HTR-8/SVneo (cell line): Measurements from ENCODE around the gene FCHSD1.
"Not testable (repeated sequence)": the region's sequence is repeated elsewhere in the genome, so short reads cannot be mapped to it uniquely, and the experiment has no call there.

Experiments used
- DNase-seq: peaks from one replicate; pipeline ENCODE4 v3.0.0; 2011; ENCODE audit warnings: low spot score, mixed read lengths; ENCODE audit not compliant: insufficient read length
- FAIRE-seq: peaks from 2 replicates; lab custom pipeline; 2011; peaks lifted over from hg19 to GRCh38; lab: Jason Lieb, UNC

FCHSD1 gene

DNA sequence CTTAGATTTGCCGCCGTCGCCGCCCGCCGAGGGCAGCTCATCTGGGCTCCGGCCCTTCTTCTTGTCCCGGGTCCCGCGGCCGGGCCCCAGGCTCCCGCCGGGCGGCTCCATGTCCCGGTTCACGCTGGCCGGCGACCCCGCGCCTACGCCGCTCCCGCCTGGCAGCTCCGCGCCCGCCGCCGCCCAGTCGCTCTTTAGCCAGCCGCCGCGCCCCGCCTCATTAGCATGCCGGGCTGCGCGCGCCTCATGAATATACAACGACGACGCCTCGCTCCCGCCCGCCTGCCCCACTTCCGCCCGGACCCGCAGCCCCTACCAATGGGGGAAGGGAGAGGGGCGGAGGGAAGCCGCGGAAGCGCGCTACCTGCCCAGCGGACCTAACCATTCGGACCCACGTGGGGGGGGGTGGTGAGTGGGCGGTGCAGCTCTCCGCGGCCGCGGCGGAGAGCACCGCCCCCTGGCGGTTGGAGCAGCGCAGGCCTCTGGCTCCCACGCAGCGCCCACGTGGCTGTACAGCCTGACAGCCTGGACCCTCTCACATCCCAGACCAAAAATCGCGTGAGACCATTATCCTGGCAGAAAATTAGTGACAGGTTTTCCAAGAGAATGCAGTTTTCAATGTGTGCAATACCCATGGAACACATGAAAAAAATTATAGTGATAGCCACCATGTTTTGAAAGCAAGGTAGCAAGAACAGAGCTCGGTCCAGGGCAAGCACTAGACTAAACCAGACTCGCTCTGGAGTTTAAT lies 32.2 kb downstream of the FCHSD1 start, which contains the start of gene DIAPH1:
TSS of gene DIAPH1 (minus strand) at position 197 of the 751 bp plus-strand sequence. CDS start at position 111, 86 bp downstream.
- DNase-seq (peak; percentile 92), FAIRE-seq (peak; percentile 94)

DNA sequence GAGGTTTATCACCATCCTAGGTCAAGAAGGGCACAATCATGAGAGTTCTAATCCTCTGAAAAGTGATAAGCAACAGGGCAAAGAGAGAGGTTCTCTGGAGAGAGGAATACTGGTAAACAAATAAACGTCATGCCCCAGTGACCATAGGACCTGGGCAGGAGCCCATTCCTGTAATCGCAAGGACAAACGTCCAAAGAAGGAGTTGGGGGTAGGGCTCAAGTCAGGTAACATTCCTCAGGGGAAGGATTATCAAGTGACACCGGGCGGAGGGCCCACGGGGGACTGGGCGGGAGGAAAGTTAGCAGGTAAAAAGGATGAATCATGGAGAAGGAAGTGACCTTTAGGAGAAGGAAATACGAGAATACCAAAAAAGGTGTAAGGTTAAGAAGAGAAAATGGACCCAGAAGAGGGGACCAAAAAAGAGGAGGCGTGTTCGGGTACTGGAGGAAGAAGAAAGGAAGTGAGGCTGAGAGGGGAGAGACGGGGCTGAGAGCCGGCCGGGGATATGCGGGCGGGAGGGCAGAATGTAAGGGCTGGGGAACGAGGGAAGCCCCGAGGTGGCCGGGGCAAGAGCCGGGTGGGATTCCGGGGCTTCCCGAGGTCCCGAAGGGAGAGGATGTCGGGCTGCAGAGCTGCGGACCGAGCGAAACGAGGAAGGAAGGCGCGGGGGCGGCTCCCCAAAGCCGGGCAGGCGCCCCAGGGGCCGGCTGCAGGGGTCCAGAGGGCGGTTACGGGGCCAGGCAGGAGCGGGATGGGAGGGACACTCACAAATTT lies 33.0 kb downstream of the FCHSD1 start:
- DNase-seq (peak; percentile 41), FAIRE-seq (no peak)

DNA sequence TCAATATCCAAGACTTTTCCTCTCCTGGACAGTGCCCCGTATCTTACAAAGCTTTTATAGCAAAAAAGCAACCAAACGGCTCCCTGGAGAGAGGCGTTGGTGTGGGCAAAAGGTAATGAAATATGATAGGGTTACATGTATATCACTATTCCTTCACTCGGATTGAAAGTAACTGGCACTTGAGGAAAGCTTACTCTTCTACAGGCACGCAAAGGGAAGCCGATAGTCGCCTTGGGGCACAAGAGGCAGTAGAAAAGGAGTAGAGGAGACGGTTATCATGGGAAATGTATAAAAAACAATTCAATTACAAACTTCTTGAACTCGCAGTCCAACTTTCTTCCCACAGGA lies 33.6 kb downstream of the FCHSD1 start:
- DNase-seq (no peak), FAIRE-seq (no peak)

DNA sequence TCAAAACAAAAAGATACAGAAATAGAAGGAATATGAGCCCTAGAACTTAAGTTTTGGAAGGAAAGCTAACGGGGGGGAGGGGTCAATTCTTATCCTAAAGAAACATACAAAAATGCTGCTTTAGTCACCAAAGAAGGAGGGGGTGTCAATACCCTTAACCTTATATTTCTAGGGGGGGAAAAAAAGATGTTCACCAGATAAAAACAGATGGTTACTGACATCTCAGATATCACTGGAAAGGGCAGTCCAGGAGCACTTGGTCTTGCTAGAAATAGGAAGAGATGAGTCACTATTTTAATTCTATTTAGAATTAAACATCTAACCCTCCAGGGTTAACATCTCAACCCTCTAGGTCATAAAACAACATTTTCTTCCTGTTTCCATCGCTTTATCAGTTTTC lies 34.1 kb downstream of the FCHSD1 start:
- no peak for FAIRE-seq
- no peak for DNase-seq

DNA sequence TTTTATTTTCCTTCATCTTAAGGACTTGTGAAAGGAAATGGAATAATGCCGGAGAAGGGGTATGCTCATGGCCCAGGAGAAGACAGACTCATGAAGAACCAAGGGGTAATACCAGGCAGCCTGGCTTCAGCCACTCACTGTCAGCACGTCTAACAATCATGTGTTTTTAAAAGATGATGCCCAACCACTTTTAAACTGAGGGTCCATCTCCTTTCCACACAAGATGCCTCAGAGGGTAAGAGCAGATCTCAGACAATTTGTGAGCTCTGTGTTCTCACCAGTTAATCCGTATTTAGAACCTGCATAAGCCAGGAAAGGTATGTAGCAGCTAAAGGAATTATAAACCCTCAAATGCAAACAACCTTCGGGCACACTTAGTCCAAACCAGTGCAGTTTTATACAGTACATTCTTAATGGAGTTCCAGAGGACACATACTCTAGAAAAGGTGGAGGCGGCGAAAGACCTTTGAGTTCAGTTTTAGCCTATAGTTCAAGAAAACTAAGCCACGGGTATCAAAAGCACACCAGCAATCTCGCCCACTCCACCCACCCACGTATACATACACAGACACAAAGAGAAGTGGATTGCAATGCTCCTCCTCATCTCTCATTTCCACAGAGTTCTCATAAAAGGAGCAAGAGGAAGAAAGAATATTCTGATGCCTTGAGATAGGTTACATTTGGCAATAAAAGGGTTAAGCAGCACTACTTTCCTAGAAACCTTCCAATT lies 35.1 kb downstream of the FCHSD1 start:
- DNase-seq (no peak), FAIRE-seq (no peak)

DNA sequence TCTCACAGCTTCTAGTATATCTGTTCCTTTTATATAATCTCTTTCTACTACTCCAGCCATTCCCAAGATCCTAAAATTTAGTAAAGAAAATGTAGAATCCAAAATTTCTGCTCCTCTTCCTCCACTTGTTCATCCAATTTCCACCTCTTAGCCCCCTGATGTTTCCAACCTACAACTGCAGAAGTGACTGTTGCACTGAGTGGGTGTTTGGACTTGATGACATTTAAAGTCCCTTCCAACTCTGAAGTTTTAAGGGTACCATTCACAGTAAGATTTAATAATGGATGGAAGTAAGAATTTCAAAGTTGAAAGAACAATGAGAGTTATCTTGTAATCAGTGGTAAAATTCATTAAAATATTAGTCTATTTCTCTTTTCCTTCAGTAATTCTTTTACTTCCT lies 37.9 kb downstream of the FCHSD1 start:
- no peak for DNase-seq
- FAIRE-seq, result no peak

DNA sequence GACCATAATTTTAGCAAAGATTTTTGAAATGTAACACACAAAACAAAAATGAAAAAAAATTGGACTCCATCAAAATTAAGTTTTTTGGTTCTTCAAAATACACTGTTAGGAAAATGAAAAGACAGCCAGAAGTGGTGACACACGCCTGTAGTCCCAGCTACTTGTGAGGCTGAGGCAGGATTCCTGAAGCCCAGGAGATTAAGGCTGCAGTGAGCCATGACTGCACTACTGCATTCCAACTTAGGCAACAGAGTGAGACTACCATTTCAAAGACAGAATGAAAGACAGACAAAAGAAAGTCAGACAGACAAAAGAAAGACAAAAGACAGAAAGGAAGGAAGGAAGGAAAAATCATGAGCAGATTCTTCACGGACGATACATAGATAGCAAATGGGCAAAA lies 39.9 kb downstream of the FCHSD1 start:
- FAIRE-seq, result no peak
- no peak for DNase-seq

DNA sequence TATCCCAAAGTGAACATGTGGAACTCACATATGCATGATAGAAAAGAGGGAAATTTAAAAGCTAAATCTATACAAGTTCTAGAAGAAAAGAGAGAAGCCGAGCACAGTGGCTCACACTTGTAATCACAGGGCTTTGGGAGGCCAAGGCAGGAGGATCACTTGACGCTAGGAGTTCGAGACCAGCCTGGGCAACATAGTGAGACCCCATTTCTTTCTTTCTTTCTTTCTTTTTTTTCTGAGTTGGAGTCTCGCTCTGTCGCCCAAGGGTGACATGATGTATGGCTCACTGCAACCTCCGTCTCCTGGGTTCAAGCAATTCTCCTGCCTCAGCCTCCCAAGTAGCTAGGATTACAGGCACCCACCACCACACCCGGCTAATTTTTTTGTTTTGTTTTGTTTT lies 41.3 kb downstream of the FCHSD1 start:
- DNase-seq, FAIRE-seq: not testable (repeated sequence)

DNA sequence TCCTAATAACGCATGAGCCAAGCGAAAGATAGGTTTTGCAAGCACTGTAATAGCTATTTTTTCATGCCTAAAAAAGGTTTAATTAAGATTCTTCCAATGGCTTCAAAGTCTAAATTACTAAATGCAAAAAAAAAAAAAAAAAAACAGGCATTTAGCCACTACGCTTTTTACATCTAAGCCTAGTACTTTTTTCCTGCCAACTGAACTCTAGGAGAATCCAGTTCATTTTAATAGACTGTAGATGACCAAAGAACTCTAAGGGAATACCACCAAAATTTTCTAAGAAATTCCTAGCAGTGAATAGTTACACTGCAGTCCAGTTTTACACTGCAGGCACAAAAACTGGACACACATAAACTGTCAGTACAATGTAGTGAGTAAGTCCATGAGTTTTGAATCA lies 42.2 kb downstream of the FCHSD1 start:
- DNase-seq (no peak), FAIRE-seq (no peak)

DNA sequence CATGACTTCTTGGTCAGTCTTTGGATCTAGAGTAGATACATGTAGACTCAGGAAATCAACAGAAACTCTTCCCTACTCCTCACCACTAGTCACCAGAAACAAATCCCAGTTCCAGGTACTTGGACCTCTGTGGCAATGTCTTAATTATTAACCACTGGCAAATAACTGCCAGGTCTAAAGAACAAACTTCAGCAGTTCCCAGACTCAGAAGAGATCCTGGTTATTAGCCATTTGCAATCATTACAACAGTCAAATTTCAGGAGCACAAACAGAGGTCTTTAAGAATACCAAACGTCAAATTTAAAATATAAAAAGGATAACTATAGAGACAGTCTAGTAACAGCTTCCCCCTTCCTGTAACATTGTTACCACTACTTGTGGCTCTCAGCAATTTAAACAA lies 42.7 kb downstream of the FCHSD1 start:
- no peak for FAIRE-seq
- DNase-seq, result no peak

DNA sequence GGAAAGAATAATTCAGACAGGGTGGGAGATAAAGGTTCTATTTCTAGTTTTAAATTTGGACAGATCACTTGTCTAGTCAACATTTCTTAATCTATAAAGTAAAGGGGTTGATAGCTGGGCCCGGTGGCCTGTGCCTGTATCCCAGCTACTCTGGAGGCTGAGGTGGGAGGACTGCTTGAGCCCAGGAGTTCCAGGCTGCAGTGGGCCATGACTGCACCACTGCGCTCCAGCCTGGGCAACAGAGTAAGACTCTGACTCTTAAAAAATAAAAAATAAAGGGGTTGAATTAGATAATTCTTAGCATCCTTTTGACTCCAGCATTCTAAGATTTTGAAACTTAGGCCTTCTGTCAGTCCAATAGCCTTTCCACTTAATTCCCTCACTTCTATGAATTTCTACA lies 43.2 kb downstream of the FCHSD1 start:
- no peak for DNase-seq
- FAIRE-seq, result no peak

DNA sequence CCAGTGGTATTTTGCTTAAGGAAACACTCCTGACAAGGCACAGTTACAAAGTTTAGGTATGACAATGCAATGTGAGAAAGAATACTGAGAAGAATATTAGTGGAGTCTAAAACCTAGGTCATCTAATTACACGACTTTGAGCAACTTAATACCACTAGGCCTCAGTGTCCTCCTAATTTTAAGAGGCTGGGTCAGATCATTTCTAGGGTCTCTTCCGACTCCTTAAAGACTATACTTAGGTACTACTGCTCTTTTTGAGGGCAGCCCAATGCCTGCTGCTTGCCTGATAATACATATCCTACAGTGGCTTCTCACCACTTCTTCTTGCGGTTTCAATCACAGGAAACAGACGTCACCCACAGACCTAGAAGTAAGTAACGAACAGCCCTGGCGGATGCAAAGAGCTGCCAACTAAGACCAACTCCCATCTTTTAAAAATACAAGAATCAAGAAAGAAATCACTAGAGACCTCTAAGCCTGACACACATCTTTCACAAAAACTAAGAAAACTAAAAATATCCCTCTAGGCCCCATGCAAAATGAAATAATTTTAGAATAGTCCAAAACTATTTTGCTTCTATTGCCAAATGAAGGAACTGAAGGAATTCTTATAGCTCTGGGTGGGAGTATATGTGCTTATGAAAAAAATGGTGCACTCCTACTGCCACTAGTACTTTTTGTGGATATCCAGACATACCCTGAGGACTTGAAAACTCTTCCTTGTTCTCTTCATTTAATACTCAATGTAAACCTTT lies 45.5 kb downstream of the FCHSD1 start:
- FAIRE-seq (no peak), DNase-seq (no peak)

DNA sequence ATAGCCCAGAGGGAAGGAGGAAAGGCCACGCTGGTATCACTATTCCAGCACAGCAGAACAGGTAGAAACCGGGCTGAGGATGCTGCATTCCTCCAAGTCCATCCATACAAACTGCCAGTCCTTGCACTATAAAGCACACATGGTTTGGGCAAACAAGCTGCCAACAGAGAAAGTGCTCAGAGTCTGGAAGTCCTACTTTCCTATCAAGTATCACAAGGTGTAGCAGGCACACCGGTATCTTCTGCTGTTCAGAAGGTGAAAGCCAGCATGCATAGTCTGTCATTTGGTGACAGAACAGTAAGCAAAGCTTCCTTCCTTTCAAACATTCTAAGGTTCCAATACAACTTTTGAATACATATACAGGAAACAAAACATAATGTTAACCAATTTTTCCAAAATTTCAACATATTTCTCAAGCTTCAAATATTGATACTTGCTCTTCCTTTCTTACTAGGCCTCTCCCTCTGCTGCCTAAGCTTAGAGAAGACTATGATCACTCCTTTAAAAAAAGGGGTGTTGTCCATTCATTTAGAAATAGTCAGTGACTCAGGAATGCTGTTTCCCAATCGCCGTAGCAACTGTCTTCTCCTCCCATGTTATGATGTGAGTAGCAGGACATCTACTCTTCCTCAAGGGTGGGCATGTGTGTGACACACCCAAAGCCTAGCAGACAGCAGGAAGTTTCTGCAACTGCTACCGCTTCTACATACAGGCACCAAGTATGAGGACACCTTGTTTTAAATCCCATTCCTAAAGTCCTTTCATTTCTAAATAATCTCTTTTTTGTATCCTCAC lies 47.1 kb downstream of the FCHSD1 start:
- peak; percentile 23 for FAIRE-seq
- DNase-seq, result peak; percentile 81

DNA sequence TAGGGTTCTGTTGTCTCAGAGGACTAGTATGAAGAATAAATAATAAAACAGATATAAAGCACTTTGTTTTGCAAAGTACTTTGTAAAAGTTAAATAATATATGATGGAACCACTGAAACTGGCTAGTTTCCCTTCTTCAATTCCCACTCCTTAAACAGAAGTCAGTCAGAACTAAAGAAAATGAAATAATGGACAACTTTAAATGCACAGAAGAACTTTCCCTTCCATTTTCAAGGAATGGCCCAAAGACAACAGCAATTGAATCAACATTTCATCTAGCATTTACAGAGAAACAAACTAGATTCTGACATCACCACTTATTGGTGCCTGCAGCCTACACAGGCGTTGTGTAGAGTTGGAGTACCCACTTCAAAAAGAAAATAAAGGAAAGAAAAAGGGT lies 48.6 kb downstream of the FCHSD1 start:
- DNase-seq (no peak), FAIRE-seq (no peak)

DNA sequence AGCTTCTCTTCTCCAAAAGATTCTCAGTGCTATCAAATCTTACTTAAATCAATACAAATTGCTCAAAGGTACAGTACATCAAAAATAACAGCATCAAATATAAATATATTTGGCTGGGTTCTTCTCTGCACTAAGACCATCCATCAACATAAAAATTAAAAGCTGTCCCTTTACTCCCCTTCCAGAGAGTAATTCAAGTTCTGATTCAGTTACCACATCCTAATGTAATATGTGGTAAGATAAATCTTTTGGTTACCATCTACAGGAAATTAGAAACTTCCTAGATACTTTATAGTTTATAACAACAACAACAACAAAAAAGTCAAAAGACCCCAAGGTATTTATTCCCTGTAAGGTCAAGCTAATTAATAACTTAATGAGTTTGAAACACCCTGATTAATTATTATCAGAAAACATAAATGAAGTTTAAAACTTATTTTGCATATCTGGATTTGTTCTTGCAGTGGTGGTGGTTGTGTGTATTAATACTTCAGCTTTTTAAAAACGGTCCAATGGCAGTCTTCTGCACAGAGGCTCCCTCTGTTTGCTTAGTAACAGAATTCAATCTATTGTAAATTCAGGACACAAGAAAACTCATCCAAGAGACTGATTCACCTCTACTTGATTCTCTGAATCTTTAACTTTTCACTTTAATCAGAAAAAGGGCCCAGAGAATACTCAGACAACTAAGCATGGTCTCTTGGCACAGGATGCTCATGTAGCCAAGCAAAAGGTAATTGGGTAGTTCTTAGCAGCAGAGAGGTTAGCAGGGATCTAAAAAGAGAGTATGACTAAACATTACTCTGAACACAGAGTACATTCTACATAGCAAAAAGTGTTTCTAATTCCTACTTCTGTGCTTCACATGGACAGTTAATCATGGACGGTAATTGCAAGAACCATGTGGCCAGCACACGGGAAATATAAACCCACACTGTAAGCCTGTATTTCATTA lies 52.5 kb downstream of the FCHSD1 start:
- no peak for DNase-seq
- FAIRE-seq, result no peak

DNA sequence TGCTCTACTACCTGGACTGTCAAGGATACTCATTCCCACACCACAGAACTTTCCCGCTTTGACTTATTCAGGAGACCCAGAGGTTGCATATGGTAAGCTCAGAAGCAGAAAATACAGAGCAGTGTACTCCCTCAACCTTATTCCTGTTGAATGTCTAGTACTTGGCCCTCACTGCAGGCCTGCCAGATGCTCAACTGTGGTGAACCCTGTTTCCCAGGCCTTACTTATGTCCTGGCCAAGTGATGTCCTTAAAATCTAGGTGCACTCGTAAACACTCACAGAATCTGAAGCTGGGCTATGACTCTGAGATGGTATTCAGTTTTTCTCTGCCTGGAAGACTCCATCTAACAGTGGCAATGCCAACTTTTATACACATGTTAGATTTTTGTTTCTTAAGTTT lies 53.4 kb downstream of the FCHSD1 start:
- FAIRE-seq, result no peak
- no peak for DNase-seq

DNA sequence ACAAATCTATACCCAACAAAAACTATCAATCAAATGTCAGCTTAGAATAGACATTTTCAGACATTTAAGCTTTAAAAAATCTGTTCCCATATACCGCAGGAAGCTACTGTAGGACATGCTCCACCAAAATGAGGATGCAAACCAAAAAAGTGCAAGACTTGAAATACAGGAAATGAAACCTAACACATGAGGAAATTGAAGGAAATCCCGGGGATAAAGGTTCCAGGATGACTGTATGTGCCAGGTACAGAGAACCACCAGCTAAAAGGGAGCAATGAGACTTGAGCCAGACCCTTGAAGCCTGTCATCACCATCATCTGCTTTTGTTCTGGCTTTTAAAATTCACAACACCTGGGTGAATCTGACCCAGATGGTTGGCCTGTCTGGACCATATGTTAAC lies 53.8 kb downstream of the FCHSD1 start:
- DNase-seq (no peak), FAIRE-seq (no peak)

DNA sequence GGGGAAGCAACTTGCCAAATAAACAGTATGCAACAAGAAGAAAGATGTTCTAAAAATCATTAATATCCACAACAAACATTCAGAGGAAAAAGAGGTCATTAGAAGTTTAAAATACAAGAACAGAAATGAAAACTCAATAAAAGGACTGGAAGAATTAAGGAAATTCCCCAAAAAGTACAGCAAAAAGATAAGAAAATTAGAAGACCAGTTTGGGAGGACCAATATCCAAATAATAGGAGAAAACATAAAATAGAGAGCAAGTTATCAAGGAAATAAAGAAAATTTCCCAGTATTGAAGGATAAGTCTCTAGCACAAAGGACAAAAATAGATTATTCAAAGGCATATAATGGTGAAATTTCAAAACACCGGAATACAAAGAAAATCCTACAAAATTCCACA lies 54.4 kb downstream of the FCHSD1 start:
- DNase-seq (no peak), FAIRE-seq (no peak)
